ENCODE data around the gene AMER3.
"Not testable (repeated sequence)": the region's sequence is repeated elsewhere in the genome, so short reads cannot be mapped to it uniquely, and the experiment has no call there.

The AMER3 gene, protein sequence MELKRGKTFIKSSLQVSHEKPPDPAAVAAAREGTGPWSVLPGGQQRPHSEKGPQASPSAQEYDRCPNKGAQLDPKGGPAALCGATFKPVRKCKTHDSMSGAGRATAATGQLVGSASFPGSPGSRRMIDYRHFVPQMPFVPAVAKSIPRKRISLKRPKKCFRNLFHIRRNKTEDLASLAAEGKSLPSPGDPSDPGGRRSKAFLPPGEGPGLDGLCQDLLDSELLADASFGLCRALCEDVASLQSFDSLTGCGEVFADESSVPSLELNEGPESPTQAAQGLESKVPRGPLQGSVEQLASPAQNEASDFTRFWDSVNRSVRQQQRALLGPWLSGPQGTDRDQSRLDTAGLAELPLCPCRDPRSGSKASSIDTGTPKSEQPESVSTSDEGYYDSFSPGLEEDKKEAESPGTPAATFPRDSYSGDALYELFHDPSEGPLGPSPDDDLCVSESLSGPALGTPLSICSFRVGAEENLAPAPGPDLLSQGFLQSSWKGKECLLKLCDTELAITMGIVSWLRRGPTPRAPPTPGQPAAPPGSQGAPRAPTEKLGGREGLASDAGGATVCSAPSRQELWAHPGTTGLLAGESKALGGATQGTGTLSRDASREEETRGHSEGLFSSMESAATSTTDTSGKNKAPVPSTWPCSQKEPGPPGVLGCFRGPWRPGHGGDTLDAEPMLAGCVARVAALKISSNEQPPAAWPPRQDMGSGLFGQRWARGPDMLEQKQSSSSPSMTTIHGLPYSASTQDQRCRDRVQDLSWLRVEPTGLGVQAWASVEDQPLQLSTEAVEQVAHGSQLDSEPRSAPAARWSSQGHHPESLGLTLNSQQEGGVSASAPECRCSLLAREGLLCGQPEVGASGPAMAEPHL

DNA sequence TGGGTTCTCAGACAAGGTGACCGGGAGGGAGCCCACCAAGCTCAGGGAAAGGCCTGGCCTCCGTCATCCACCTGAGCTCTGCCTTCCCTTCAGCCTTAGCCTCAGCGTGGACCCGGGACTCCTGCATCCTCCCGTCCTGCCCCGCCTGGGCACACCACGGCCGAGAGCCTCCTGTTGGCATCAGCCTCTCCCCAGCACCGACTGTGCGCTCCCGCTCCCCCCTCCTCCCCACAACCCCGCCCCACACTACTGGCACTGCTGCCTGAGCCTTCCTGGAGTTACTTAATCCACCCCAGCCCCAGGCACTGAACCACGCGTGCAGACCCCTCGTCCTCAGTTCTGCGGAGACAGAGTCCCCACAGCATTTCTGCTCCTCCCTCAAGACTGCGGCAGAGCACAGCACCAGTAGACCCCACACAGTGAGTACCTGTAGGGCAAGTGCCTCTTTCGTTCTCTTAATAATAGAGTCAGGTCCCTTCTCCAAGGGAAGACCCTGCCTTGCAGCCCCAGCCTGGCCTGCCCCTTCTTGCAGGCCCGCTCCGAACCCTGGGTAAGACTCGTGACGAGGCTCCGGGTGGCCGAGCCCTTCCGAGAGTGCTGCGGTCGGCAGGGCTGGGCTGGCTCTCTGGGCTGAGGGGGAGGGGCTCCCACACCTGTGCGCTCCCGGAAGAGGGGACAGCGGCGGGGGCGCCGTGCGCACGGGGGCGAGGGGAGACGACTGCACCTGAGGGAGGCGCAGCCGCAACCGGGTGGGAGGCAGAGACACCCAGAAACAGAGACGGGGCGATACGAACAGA lies at the start of gene AMER3:
Gene AMER3, plus strand, starts transcription at position 285 of the 797 bp plus-strand sequence. CDS start 6,533 bp downstream, outside the sequence.
- peak; percentile 81 to 94 for DNase-seq

GRCh38 chr2:130714795-130715194 lies 40.5 kb upstream of the AMER3 start:
- DNase-seq = not testable (repeated sequence)

DNA sequence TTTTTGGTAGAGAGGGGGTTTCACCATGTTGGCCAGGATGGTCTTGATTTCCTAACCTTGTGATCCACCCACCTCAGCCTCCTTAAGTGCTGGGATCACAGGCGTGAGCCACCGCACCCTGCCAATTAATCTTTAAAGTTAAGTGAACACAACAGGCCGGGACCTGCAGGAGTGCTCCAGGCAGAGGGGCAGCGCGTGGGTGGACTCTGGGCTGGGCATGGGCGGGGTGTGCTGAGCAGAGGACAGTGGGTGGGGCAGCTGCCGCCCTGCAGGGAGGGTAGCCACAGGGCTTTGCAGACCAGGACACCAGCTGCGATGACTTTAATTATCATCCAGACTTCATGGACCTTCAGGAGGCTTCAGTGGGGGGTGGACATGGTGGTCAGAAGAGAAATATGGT lies 35.3 kb upstream of the AMER3 start:
- no peak for DNase-seq

GRCh38 chr2:130720528-130720927 lies 34.8 kb upstream of the AMER3 start:
- no peak for DNase-seq

GRCh38 chr2:130724455-130724854 lies 30.9 kb upstream of the AMER3 start:
- no peak for DNase-seq

DNA sequence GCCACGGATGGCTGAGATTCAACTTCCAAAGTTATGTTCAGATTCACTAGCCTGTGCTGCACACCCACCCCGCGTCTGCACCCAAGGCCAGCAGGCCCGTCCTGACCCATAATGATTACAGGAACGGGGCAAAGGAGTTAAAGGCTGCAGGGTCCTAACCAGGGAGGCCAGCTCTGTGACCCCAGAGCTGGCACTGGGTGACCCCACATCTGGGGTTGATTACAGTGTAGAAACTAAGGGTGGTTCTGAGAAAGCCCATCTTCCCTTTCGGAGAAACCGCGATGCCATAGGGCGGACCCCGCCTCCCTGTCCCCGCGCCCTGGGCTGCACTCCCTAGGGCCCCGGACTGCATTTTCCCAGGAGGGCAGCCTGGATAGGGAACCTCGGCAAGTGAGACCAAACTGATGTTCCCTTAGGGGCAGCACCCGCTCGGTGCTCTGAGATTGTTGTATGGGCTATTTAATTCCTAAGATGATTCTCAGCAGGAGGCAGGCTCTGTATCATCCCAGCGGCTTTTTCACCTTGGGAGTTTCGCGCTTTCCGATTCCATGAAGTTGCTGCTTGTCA lies 28.6 kb upstream of the AMER3 start:
- peak in 1 of 2 experiments; percentile 56 for DNase-seq

DNA sequence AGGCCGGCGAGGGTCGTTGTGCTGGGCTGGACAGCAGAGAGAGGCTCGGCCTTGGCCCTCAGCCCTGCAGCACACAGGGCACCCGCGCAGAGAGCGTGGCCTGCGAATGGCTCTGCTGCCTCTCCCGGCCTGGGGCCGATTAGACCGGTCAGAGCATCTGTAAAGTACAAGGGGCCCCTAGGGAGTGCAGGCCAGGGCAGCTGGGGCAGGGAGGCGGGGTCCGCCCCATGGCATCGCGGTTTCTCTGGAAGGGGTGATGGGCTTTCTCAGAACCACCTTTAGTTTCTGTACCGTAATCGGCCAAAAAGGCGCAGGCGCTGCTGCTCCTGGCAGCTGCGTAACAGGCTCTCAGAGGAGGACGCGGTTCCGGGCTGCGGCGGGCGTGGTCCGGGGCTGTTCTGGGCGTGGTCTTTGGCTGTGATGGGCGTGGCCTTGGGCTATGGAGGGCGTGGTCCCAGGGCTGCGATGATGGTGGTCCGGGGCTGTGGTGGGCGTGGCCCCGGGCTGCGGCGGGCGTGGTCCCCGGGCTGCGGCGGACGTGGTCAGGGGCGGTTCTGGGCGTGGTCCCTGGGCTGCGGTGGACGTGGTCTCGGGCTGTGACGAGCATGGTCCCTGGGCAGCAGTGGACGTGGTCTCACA lies 27.9 kb upstream of the AMER3 start:
- peak; percentile 74 to 95 for DNase-seq

DNA sequence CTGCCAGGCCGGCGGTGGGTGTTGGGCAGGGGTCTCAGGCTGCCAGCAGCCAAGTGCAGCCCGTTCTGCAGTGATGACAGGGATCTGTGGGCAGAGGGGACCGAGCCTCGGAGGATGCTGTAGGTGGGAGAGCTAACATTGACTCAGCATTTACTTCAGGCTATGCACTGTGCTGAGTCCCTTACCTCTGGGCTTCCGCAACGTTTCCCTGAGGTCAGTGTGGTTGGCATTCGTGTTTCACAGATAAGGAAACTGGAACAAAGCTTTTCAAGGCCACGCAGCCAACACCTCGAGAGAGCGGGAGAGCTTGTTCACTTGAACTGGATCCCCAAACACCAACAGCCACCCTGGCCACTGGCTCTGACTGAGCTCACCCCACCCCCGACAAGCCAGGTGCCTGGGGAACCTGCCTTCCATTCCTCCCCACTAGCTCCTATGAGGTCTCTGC lies 27.3 kb upstream of the AMER3 start:
- DNase-seq = peak in 1 of 2 experiments; percentile 60

- no peak for DNase-seq
These were observed 26.6 kb upstream of the AMER3 start, which contains the start of gene GPR148 for GRCh38 chr2:130728549-130729316. GPR148 (plus strand) TSS chr2:130729070; CDS start chr2:130729152, 82 bp downstream.

GRCh38 chr2:130729322-130730299 lies 25.7 kb upstream of the AMER3 start:
- no peak for DNase-seq

GRCh38 chr2:130732257-130732656 lies 23.1 kb upstream of the AMER3 start:
- not testable (repeated sequence) for DNase-seq

- no peak for DNase-seq
These were observed 20.1 kb upstream of the AMER3 start for GRCh38 chr2:130735200-130735599.

- no peak for DNase-seq
These were observed 18.9 kb upstream of the AMER3 start for GRCh38 chr2:130736487-130736886.

- DNase-seq = no peak
These were observed 17.7 kb upstream of the AMER3 start for GRCh38 chr2:130737592-130737991.

GRCh38 chr2:130740671-130741070 lies 14.7 kb upstream of the AMER3 start:
- no peak for DNase-seq

- DNase-seq = no peak
These were observed 12.1 kb upstream of the AMER3 start for GRCh38 chr2:130743278-130743677.

DNA sequence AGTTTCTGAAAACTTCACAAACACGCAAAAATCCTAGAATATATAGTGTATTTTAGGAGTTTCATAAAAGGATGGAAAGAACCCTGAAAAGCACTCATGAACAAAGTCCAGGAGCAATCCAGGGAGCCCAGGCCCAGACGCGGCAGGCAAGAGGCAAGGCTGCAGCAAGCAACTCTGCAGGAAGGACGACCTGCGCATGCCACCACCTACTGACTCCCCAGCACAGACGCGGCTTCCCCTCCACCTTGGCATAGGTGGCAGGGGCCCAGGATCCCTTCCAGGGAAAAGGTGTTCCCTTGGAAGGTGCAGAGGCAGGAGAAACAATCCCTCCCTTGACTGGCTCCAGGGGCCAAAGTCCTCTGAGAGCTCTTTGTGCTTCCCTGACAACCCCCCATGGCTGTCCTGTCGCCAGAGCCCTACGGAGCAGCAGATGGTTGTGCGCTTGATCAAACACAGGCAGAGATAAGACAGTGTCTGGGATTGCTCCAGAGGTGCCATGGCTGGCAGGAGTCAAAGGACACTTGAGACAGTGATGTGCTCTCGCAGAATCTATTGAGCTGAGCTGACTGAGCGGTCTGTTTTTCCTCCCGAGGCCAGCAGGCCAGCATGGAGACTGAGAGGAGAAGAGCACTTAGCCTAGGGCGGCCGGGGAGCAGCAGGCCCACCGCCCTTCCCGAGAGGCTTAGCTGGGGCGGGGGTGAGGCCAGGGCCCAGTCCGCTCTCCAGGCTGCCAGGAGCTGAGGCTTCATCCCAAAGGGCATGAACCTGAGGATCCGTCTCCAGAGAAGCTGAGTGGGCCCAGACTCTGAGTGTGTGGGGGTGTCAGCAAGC lies 10.8 kb upstream of the AMER3 start:
- DNase-seq = peak; percentile 65 to 71

DNA sequence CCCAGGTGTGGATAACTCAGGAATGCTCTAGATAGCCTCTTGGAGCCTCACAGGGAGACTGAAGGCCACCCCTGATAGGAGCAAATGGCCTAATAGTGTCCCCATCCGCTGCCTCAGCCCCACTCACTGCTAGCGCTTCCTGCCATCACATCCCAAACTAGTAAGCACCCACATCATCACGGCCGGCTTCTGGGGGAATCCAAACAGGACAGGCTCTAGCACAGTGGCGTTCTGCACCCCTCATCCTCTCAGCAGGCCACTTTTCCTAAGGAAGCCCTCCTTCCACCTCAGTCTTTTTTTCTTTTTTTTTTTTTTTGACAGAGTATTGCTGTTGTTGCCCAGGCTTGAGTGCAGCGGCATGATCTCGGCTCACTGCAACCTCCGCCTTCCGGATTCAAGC lies 6.3 kb upstream of the AMER3 start:
- DNase-seq = no peak

- DNase-seq = no peak
These were observed 5.7 kb upstream of the AMER3 start for GRCh38 chr2:130749641-130750040.
